ENCODE measurements around the gene AATK.

DNA sequence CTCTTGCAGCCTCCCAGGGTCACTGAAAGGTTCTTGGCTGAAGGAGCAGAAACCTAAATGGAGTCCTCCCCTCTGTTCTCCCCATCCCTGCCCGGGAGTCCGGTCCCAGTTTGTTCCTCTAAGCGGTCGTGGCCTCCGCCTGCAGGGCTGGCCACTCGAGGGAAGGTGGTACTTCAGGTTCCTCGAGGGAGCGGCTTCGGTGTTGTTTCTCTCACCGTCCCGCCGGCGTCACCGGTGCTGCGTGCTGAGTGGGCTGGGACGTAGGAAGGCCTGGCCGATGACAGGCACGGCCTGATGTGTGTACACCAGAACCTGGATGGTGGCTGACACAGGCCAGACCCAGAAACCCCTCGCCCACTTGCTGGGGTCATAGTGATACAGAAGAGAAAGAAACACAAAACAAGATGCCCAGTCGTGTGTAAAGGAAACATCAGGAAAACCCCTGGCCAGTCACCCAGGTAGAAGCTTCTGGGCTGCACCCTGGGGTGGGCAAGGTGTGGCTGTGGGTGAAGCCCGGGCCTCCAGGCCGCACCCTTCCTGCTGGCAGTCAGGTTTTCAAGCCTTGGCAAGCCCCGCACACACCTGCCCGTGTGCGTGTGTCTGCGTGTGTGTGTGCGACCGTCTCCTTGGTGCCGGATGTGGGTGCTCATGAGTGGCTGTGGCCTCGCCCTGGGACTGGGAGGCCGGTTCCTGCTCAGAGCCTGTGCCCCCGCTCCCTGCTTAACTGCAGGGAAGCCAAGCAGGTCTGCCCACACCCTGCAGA is 79.1 kb downstream of the AATK start:
- TF ChIP-seq POLR2A (IDR thresholded peaks at IDR 0.05): no peak
- TF ChIP-seq, protein P1, sequence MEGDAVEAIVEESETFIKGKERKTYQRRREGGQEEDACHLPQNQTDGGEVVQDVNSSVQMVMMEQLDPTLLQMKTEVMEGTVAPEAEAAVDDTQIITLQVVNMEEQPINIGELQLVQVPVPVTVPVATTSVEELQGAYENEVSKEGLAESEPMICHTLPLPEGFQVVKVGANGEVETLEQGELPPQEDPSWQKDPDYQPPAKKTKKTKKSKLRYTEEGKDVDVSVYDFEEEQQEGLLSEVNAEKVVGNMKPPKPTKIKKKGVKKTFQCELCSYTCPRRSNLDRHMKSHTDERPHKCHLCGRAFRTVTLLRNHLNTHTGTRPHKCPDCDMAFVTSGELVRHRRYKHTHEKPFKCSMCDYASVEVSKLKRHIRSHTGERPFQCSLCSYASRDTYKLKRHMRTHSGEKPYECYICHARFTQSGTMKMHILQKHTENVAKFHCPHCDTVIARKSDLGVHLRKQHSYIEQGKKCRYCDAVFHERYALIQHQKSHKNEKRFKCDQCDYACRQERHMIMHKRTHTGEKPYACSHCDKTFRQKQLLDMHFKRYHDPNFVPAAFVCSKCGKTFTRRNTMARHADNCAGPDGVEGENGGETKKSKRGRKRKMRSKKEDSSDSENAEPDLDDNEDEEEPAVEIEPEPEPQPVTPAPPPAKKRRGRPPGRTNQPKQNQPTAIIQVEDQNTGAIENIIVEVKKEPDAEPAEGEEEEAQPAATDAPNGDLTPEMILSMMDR (IDR thresholded peaks at IDR 0.05): no peak

Data from suprapubic skin (tissue), 3 donors.